T-helper 1 cell treated with Interleukin-12 subunit alpha and Interleukin-12 subunit beta and Interleukin-4 antibody, amounts not matched to agents 30 μg/mL and 1 μg/mL, for 36 hours (primary cell): ENCODE data around the gene PWWP2B.
A peak's percentile ranks its signal among the peaks of the same experiment; 100 is the strongest.
"Not testable (repeated sequence)": the region's sequence is repeated elsewhere in the genome, so short reads cannot be mapped to it uniquely, and the experiment has no call there.

Experiments
- H3K27ac Mint-ChIP-seq: one replicate; pipeline ENCODE4 v1.8.0; 2021; ENCODE audit warnings: mild to moderate bottlenecking, mixed read lengths
- H3K27me3 Mint-ChIP-seq: one replicate; pipeline ENCODE4 v1.8.0; 2021; ENCODE audit warnings: low read depth, mixed read lengths
- H3K36me3 Mint-ChIP-seq: one replicate; pipeline ENCODE4 v1.8.0; 2021; ENCODE audit warnings: low read depth, mixed read lengths
- H3K4me1 Mint-ChIP-seq: one replicate; pipeline ENCODE4 v1.8.0; 2021; ENCODE audit warnings: low read depth, mixed read lengths
- H3K4me3 Mint-ChIP-seq: one replicate; pipeline ENCODE4 v1.8.0; 2021; ENCODE audit warnings: mild to moderate bottlenecking, moderate library complexity, mixed read lengths
- H3K9me3 Mint-ChIP-seq: one replicate; pipeline ENCODE4 v1.8.0; 2021; ENCODE audit warnings: mixed read lengths

The PWWP2B gene

GRCh38 chr10:132382231-132382922, 14.6 kb upstream of the PWWP2B start:
- Mint-ChIP-seq H3K4me3 (no peak overlapping the region), H3K27ac (no peak overlapping the region), H3K36me3 (no peaks in the 10 kb centered on the region), H3K27me3 (peaks cover 3% of the 10 kb centered on the region), H3K4me1 (peaks cover 4% of the 10 kb centered on the region), H3K9me3 (no peaks in the 10 kb centered on the region)

GRCh38 chr10:132383101-132383500, 13.9 kb upstream of the PWWP2B start:
- Mint-ChIP-seq H3K27me3 (peaks cover 3% of the 10 kb centered on the region), H3K9me3 (no peaks in the 10 kb centered on the region), H3K4me1 (peaks cover 6% of the 10 kb centered on the region), H3K36me3 (no peaks in the 10 kb centered on the region), H3K27ac (no peak overlapping the region), H3K4me3 (no peak overlapping the region)

- no peaks in the 10 kb centered on the region for H3K27me3 Mint-ChIP-seq
- H3K4me1 Mint-ChIP-seq, result peaks cover 6% of the 10 kb centered on the region
- H3K4me3 Mint-ChIP-seq, result no peak overlapping the region
- H3K9me3 Mint-ChIP-seq, result no peaks in the 10 kb centered on the region
- no peaks in the 10 kb centered on the region for H3K36me3 Mint-ChIP-seq
- no peak overlapping the region for H3K27ac Mint-ChIP-seq
These were observed 13.2 kb upstream of the PWWP2B start for GRCh38 chr10:132383751-132384196.

GRCh38 chr10:132384618-132385388, 12.2 kb upstream of the PWWP2B start:
- Mint-ChIP-seq H3K4me3 (no peak overlapping the region), H3K27me3 (no peaks in the 10 kb centered on the region), H3K4me1 (peaks cover 6% of the 10 kb centered on the region), H3K27ac (no peak overlapping the region), H3K9me3 (no peaks in the 10 kb centered on the region), H3K36me3 (no peaks in the 10 kb centered on the region)

- Mint-ChIP-seq H3K4me3 (no peak overlapping the region), H3K9me3 (no peaks in the 10 kb centered on the region), H3K4me1 (peaks cover 6% of the 10 kb centered on the region), H3K27ac (no peak overlapping the region), H3K36me3 (no peaks in the 10 kb centered on the region), H3K27me3 (no peaks in the 10 kb centered on the region)
These were observed 11.7 kb upstream of the PWWP2B start for GRCh38 chr10:132385389-132385667.

GRCh38 chr10:132385721-132386418, 11.1 kb upstream of the PWWP2B start:
- no peaks in the 10 kb centered on the region for H3K27me3 Mint-ChIP-seq
- no peak overlapping the region for H3K27ac Mint-ChIP-seq
- no peaks in the 10 kb centered on the region for H3K9me3 Mint-ChIP-seq
- peaks cover 6% of the 10 kb centered on the region for H3K4me1 Mint-ChIP-seq
- no peaks in the 10 kb centered on the region for H3K36me3 Mint-ChIP-seq
- no peak overlapping the region for H3K4me3 Mint-ChIP-seq

GRCh38 chr10:132386419-132386831, 10.6 kb upstream of the PWWP2B start:
- no peaks in the 10 kb centered on the region for H3K36me3 Mint-ChIP-seq
- no peak overlapping the region for H3K27ac Mint-ChIP-seq
- no peaks in the 10 kb centered on the region for H3K9me3 Mint-ChIP-seq
- H3K27me3 Mint-ChIP-seq, result no peaks in the 10 kb centered on the region
- peaks cover 5% of the 10 kb centered on the region for H3K4me1 Mint-ChIP-seq
- H3K4me3 Mint-ChIP-seq, result no peak overlapping the region

GRCh38 chr10:132386896-132387295, 10.1 kb upstream of the PWWP2B start:
- H3K36me3 Mint-ChIP-seq, H3K27ac Mint-ChIP-seq, H3K9me3 Mint-ChIP-seq, H3K27me3 Mint-ChIP-seq, H3K4me1 Mint-ChIP-seq, H3K4me3 Mint-ChIP-seq: not testable (repeated sequence)

- no peak overlapping the region for H3K4me3 Mint-ChIP-seq
- peaks cover 3% of the 10 kb centered on the region for H3K4me1 Mint-ChIP-seq
- H3K27ac Mint-ChIP-seq, result peak overlapping the region; percentile 41
- H3K9me3 Mint-ChIP-seq, result peaks cover 7% of the 10 kb centered on the region
- peaks cover 5% of the 10 kb centered on the region for H3K36me3 Mint-ChIP-seq
- H3K27me3 Mint-ChIP-seq, result no peaks in the 10 kb centered on the region
These were observed 9.2 kb upstream of the PWWP2B start for GRCh38 chr10:132387764-132388210.

- Mint-ChIP-seq H3K4me3 (no peak overlapping the region), H3K36me3 (peaks cover 5% of the 10 kb centered on the region), H3K9me3 (peaks cover 7% of the 10 kb centered on the region), H3K4me1 (peaks cover 3% of the 10 kb centered on the region), H3K27ac (no peak overlapping the region), H3K27me3 (no peaks in the 10 kb centered on the region)
These were observed 8.0 kb upstream of the PWWP2B start for GRCh38 chr10:132388891-132389432.

- H3K4me3 Mint-ChIP-seq, result no peak overlapping the region
- H3K27ac Mint-ChIP-seq, result no peak overlapping the region
- peaks cover 5% of the 10 kb centered on the region for H3K36me3 Mint-ChIP-seq
- peaks cover 7% of the 10 kb centered on the region for H3K9me3 Mint-ChIP-seq
- H3K27me3 Mint-ChIP-seq, result no peaks in the 10 kb centered on the region
- H3K4me1 Mint-ChIP-seq, result peaks cover 3% of the 10 kb centered on the region
These were observed 7.4 kb upstream of the PWWP2B start for GRCh38 chr10:132389433-132390169.

GRCh38 chr10:132390170-132390920, 6.7 kb upstream of the PWWP2B start:
- Mint-ChIP-seq H3K36me3 (peaks cover 5% of the 10 kb centered on the region), H3K27ac (no peak overlapping the region), H3K27me3 (no peaks in the 10 kb centered on the region), H3K4me3 (no peak overlapping the region), H3K9me3 (peaks cover 7% of the 10 kb centered on the region), H3K4me1 (peaks cover 3% of the 10 kb centered on the region)

GRCh38 chr10:132390921-132391675, 5.9 kb upstream of the PWWP2B start:
- Mint-ChIP-seq H3K9me3 (peaks cover 7% of the 10 kb centered on the region), H3K36me3 (peaks cover 5% of the 10 kb centered on the region), H3K4me1 (peaks cover 3% of the 10 kb centered on the region), H3K27ac (no peak overlapping the region), H3K27me3 (no peaks in the 10 kb centered on the region), H3K4me3 (no peak overlapping the region)
